Smooth muscle cell of the brain vasculature (primary cell): ENCODE results near the gene AMBRA1.
"Not testable (repeated sequence)": the region's sequence is repeated elsewhere in the genome, so short reads cannot be mapped to it uniquely, and the experiment has no call there.

Experiments
- DNase-seq: peaks from one replicate; pipeline ENCODE4 v3.0.0-alpha.2; 2012; ENCODE audit warnings: low read depth, low spot score

The AMBRA1 gene

DNA sequence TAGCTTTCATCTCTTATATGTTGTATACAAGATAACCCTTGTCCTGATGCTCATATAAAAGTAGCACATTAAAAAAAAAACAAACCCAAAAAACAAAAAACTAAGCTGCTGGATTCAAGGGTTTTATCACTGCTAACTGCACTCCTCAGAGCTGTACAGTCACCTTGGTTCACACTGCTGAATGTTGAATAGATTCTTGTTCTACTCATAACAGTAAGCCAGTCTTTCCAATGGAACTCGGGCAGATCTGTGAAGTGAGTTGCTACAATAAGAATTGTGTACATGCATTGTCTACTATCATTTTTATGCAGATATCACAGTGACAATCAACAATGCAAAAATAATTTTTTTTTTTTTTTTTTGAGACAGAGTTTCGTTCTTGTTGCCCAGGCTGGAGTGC, 18.5 kb upstream of the AMBRA1 start:
- DNase-seq, result no peak

DNA sequence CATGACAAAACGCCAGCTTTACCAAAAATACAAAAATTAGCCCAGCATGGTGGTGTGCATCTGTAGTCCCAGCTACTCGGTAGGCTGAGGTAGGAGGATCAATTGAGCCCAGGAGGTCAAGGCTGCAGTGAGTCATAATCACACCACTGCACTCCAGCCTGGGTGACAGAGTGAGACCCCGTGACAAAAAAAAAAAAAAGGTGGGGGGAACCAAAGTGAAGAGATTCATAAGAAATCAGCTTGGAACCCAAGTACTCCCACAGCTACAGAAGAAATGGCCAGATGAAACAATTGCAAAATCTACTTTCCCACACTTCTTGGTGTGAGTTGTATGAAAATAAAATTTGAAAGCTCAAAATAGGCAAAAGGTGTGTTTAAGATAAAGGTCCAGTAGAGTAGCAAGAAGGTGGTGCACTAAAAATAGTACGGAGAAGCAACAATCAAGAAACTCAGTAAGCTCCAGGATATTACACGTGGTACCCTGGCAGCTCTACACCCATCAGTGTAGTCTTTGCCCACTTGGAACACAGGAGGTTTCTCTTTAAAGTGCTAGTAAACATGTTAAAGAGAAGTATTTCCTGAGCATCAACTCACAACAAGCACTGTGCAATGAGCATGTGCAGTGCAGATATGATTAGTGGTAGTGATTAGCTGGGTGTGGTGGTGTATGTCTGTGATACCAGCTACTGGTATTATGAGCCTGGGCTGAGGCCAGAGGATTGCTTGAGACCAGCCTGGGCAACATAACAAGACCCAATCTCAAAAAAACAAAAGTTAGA, 17.9 kb upstream of the AMBRA1 start:
- no peak for DNase-seq

DNA sequence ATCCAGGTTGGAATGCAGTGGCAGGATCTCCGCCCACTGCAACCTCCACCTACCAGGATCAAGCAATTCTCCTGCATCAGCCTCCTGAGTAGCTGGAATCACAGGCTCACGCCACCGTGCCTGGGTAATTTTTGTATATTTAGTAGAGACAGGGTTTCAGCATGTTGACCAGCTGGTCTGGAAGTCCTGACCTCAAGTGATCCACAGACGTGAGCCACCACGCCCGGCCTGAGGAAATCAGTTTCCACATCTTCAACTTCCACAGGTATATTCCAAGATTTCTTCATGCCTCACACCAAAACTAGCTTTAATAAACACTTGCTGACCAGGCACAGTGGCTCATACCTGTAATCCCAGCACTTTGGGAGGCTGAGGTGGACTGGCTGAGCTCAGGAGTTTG, 15.6 kb upstream of the AMBRA1 start:
- no peak for DNase-seq

DNA sequence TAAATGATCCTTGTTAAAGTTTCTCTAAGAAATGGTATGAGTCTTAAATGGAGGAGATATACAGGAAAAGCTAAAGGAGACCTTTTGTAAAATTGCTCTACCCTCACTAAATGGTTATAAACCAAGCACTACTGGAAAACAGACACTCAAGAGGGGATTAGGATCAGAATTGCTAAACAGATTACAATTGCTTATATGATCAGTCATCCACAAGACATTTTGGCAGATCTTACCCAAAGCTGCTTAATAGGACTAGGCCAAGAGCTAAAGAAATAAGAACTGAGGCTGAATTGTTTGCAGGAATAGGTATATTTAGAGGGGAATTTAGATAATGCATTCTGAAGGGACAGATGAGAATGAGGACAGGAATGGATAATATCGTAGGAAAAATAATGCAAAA, 13.7 kb upstream of the AMBRA1 start:
- DNase-seq, result no peak

DNA sequence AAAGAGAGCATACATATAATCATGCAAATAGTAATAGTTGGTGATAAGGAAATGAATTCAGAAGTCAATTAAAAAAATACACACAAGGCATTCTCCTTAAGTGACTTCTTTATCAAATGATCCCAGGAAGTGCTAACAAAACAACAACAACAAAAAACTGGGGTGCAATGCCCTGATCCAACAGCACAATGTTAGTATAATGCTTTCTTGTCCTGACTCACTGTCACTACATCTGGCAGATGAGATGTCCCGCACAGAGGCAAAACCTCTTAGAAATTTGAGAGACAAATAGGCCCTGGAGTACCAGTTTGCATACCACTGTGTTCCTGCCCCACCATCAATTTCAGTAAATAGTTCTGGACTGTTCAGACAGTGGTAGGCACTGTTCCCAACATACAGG, 11.0 kb upstream of the AMBRA1 start:
- no peak for DNase-seq

DNA sequence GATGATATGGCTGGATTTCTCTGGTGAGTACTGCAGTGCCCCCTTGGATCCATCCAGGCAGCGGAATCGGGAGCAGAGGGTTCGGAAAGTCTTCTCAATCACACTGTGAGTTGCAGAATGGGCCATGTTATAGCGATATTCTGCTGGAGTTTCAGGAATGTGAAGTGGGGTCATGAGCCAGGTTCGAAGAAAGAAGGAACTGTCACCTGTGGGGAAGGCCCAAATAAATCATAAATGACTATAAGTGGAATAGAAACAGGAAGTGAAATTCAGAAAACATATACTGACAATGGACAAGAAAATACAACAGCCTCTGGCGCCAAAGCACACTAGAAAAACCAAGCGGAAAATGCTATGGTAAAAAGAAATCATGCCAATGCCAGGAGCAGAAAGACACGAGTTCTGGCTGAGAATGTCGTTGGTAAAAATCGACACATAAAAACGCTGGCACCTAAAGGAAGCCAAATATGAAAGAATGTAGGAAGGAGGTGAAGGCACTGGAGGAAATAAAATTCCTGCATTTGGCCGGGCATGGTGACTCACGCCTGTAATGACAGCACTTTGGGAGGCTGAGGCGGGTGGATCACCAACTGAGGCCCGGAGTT, 10.0 kb upstream of the AMBRA1 start:
- DNase-seq, result no peak

DNA sequence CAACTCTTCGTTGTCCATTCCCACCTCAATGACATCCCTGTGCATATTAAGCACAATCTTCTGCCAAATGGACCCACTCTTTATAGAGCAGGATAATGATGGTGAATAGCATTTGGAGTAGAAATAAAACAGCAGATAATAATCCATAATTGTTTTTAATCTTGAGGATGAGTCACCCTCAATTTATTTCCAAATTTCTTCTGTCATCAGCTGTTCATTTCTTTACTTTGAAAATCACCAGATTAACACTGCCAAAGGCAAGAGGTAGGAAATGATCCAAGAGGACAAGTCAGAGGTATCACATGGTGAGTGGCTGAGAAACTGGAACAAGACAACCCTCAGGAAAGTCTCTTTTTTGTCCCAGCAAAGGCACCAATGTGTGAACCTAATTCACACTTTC, 7.3 kb upstream of the AMBRA1 start:
- DNase-seq, result no peak

DNA sequence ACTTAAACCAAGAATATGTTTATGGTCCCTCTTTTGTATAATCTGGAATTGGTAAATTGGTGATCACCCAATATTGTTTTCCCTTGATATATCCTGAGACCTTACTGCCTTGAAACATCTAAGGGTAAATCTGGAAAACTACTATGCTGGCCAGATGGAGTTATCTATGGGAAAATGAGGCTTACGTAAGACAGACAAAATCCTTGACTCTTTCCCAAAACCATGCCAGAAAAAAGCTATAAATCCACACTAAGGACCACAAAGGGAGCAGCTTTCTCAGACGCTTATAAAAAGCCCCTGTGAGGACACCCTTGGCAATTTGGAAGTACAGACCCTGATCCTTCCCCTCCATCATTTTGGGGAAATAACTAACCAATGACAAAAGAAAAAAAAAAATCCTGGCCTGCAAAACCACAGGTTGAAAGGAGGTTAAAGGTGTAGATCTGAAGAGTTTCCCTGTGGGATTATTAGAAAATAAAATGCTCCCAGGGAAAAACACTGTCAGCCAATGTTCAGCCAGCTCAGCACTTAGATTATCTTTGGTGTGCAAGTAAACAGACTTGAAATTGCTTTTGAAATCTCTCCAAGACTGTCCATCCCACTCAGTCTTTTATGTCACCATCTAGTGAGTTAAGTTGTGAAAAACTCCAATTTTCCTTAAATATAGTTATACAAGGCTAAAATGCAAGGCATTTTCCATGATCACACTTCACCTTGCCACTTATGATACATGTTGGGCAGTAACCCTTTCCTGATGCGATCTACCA, 6.6 kb upstream of the AMBRA1 start:
- DNase-seq, result no peak

DNA sequence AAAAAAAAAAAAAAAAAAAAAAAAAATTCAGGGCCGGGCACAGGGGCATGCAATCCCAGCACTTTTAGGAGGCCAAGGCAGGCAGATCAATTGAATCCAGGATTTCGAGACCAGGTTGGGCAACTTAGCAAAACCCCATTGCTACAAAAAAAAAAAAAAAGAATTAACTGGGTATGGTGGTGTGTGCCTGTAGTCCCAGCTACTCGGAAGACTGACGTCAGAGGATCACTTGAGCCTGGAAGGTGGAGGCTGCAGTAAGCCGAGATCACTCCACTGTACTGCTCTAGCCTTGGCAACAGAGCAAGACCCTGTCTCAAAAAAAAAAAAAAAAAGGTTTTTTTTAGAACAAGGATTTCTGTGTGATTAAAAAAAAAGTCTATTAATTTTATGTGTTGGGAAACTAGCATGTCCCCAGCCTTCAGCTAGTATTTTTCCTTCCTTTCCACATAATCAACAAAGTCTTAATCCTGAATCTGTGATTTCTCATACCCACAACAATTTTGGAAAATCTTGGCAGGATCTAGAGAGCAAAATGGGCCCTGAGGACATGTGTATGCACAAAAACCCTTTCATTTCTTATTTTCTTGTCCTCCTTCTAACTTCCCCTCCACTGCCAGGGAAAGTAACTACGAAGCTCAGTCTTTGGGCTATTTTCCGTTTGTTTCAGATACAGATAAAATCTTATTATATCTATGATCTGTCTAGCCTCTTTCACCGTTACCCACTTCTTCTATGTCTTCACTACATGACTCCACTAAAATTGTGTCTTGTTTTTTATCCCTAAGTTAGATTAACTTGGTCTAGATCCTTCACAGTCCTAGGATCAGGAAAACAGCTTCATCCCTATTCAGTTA, 5.7 kb upstream of the AMBRA1 start:
- no peak for DNase-seq

DNA sequence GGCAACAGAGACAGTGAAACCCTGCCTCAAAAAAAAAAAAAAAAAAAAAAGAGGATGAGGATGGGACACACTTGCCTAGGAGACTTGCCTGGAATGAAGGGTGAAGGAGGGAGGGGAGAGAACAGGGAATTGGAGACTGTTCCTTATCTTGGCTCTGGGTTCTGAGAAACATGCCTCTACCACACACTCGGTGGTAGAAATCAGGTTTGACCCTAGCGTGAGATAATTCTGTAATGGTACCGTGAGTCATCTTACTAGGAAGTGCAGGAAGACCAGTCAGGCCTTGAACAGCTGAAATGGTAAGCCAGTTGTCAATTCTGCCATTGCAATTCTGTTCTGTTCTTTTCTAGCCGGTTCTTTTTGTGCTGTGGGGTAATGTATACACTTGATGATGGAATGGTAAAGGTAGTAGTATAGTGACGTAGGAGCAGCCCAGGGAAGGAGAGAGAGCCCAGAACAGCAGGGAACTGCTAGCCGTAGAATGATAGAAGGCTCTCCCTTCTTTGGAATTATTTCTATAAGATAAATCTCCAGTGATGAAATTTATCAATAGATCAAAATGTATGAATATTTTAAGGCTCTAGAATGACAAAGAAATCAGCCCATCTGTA, 3.9 kb upstream of the AMBRA1 start:
- no peak for DNase-seq

DNA sequence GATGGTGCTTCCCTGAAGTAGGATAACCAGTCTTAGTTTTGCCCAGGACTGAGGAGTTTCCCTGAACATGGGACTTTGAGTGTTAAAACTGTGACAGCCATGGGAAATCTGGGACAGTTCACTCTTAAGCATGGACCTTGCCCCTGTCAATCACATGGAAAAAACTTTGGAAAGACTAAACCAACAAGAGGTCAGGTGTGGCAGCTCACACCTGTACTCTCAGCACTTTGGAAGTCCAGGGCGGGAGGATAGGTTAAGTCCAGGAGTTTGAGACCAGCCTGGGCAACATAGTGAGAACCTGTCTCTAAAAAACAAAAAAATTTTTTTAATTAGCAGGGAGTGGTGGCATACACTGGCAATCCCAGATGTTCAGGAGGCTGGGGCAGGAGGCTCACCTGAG, 3.3 kb upstream of the AMBRA1 start:
- DNase-seq, result no peak

DNA sequence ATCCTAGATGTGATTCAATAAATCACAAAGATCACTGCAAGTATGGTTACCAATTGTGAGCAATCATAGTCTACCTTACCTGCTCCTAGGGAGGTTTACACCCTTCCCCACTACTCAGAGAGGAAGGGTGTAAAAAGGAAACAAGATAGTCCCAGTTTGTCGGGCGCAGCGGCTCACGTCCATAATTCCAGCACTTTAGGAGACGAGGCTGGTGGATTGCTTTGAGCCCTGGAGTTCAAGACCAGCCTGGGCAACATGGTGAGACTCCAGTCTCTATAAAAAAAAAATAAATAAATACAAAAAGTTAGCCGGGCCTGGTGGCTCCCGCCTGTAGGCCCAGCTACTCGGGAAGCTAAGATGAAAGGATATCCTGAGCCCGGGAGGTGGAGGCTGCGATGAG, 962 bp upstream of the AMBRA1 start:
- no peak for DNase-seq

DNA sequence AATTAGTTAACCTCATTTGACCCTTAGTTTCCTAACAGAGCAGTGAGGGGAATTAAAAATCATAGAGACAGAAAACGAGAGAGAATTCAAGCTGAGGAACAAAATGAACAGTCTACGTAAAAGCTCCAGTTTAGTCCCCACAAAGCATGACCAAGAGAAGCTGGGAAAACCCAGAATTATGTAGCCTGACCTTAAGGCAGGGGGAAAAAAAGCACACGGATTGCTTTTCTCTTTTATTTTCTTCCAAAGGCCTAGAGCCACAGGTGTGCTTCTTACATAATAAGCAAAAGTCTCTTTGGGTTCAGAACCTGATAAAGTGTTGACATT, 514 bp upstream of the AMBRA1 start:
- DNase-seq, result no peak

DNA sequence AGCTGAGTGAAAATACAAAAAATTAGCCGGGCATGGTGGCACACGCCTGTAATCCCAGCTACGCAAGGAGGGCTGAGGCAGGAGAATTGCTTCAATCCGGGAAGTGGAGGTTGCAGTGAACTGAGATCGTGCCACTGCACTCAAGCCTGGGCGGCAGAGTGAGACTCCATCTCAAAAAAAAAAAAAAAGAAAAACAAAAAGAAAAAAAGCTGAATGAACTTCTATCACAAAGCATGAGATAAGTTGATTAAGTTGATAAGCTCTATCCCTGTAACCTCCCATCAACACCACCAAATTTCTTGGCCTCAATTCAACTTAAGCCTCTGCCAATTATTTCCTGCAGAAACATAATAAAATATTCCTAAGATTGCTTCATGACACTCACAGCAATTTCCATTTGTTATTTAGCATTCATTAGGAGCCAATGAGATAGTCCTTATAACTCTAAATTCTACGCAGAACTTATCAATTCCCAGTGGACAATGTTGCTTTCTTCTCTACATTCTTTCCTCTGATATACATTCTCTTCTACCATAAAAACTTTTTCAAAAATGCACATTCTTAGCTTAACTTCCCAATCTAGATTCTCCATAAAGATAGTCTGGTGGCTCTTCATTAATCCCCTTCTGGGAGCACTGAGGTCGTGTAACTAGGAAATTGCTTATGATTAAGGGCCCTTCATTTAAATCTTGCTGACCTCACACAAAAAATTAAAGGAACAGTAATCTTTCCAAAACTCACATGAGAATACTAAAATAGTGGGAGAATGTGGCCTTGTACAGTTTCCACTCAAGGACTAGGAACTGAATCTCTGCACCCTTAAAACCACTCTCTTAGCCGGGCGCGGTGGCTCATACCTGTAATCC, 2.9 kb downstream of the AMBRA1 start:
- no peak for DNase-seq

DNA sequence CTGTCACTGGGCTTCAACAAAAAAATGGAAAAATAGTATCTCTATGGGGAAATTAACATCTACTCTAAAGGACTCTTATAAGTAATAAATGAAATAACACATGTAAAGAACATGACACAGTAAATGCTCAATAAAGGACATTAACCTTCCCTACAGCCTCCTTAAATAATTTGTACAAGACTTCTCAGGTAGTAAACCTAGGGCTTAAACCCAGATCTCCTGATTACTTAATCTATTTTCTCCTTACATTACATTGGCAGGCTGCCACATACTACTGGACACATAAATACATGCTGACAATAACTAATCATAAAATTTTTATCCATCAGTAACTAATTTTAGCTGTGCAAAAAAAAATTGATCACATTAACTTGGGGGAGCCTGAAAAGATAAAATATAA, 4.9 kb downstream of the AMBRA1 start:
- DNase-seq, result no peak

DNA sequence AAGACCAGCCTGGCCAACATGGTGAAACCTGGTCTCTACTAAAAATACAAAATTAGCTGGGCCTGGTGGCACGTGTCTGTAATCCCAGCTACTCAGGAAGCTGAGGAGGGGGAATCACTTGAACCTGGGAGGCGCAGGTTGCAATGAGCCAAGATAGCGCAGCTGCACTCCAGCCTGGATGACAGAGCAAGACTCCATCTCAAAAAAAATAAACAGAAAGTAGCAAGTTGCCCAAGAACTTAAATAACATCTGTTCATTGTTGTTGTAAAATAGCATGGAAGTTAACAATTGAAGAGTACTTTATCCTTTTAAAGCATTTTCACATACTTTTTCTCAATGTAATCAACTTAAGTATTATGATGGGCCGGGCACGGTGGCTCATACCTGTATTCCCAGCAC, 5.7 kb downstream of the AMBRA1 start:
- no peak for DNase-seq

DNA sequence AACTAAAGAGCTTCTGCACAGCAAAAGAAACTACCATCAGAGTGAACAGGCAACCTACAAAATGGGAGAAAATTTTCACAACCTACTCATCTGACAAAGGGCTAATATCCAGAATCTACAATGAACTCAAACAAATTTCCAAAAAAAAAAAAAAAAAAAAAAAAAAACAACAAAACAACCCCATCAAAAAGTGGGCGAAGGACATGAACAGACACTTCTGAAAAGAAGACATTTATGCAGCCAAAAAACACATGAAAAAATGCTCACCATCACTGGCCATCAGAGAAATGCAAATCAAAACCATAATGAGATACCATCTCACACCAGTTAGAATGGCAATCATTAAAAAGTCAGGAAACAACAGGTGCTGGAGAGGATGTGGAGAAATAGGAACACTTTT, 10.3 kb downstream of the AMBRA1 start:
- DNase-seq, result not testable (repeated sequence)

DNA sequence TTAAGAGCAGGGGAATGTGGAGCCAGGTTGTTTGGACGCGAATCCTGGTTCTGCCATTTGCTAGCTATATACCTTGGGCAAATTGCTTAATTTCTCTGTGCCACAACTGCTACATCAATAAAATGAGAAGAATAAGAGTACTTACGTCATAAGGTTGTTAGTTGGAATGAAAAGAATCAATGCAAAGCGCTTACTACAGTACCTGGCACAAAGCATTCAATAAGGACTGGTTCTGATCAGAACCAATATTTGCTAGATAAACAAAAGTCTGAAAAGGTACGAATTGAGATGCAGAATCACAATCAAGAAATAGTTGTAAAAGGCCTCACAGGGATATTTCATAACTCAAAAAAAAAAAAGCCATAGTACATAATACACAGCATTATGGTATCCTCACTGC, 11.2 kb downstream of the AMBRA1 start:
- no peak for DNase-seq

DNA sequence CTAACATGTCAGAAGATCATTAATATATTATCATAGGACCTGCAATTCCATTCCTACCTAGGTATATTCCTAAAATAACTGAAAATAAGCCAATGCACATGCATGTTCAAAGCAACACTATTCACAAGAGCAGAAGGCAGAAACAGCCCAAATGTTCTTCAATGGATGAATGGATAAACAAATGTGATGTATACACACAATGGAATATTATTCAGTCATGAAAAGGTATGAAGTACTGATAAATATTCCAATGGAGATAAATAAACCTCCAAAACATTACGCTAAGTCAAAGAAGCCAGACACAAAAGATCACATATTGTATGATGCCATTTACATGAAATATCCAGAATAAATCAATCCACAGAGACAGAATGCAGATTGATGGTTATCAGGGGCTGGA, 16.8 kb downstream of the AMBRA1 start:
- DNase-seq, result no peak

DNA sequence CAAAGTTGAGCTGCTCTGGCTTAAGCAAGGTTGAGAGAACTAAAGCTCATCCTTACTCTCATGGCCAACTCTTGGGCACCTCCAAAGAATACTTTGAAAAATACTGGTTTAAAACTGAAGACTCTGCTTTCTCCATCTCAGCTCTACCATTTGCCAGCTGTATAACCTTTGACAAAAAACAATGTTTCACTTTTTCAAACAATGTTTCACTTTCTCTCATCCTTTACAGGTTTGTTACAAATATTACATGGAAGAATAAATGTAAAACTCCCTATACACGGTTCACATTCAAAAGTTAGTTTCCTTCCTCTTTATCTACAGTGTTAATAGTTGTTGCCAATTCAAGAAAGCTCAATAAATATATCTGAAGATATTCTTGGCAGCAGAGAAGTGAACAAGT, 19.2 kb downstream of the AMBRA1 start:
- no peak for DNase-seq
